ENCODE measurements around the gene CCDC136. TPM values are rescaled to one million over a fixed set of nuclear protein-coding genes. Genes with fewer than 3 reads are reported as not detected.

CCDC136 gene
- total RNA-seq, 1 experiment from 2014 or later, result 31.1 TPM

DNA sequence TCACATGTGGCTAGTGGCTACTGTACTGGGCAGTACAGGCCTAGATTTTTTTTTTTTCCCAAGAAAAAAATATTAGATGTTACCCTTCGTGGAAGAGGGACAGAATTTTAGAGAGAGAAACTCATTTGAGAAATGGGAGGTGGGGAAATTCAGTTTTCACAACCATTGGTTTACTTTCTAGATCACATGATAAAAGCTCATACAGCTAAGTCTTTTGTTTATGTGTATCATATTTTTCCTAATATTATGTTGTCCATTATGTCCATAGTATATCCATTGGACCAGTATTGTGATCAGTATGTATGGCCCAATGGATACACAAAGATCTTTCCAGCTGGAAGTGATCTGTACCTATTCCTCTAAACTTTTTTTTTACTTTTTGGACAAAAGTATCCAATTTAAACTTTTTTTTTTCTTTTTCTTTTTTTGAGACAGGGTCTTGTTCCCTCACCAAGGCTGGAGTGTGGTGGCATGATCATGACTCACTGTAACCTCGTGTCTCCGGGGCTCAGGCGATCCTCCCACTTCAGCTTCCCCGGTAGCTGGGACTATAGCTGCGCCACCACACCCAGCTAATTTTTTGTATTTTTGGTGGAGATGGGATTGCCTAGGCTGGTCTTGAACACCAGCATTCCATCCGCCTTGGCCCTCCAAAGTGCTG, 48.5 kb upstream of the CCDC136 start:
- Mint-ChIP-seq H3K4me1 (peaks cover 31 to 35% of the 10 kb centered on the region in 2 experiments), H3K27me3 (ENCODE audit: low read depth) (no peaks in the 10 kb centered on the region), H3K27ac (0 out of 7 replicates have a peak overlapping the region, but pooled peaks of 1 of the 3 experiments have one; percentile 34), H3K4me3 (no peak overlapping the region; a peak in 1 of 5 replicates), H3K36me3 (ENCODE audit: insufficient read depth in 1 of 3, low read depth in 3 of 3) (peaks cover 0 to 19% (median 18%) of the 10 kb centered on the region in 3 experiments; a peak in 5 of 7 replicates), H3K9me3 (no peaks in the 10 kb centered on the region)
- H3K79me2 ChIP-seq (ENCODE audit: insufficient read depth, low read length), result peaks cover 59% of the 10 kb centered on the region
- H4K20me1 ChIP-seq (ENCODE audit: control insufficient read depth, insufficient read depth, insufficient read length), result no peaks in the 10 kb centered on the region
- H2AK5ac ChIP-seq (ENCODE audit: insufficient read length, low read length), result no peak overlapping the region
- no peak overlapping the region for H3T11ph ChIP-seq (ENCODE audit: low read length)
- TF ChIP-seq, protein P1, sequence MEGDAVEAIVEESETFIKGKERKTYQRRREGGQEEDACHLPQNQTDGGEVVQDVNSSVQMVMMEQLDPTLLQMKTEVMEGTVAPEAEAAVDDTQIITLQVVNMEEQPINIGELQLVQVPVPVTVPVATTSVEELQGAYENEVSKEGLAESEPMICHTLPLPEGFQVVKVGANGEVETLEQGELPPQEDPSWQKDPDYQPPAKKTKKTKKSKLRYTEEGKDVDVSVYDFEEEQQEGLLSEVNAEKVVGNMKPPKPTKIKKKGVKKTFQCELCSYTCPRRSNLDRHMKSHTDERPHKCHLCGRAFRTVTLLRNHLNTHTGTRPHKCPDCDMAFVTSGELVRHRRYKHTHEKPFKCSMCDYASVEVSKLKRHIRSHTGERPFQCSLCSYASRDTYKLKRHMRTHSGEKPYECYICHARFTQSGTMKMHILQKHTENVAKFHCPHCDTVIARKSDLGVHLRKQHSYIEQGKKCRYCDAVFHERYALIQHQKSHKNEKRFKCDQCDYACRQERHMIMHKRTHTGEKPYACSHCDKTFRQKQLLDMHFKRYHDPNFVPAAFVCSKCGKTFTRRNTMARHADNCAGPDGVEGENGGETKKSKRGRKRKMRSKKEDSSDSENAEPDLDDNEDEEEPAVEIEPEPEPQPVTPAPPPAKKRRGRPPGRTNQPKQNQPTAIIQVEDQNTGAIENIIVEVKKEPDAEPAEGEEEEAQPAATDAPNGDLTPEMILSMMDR (conservative IDR thresholded peaks at IDR 0.05), result no peak
- no peak overlapping the region for H3K9ac ChIP-seq (ENCODE audit: extremely low read depth, insufficient read length, low read length)
- no peak overlapping the region for H2BK12ac ChIP-seq (ENCODE audit: insufficient read length, low read depth, low read length)
- no peak overlapping the region for H4K91ac ChIP-seq (ENCODE audit: insufficient read length, low read depth, low read length)
- peaks cover 15% of the 10 kb centered on the region for H3K79me1 ChIP-seq (ENCODE audit: insufficient read depth, low read depth, low read length, poor library complexity, severe bottlenecking)
- WGBS (ENCODE audit: extremely low coverage, insufficient read length, low lambda C conversion rate), result no CpG with 5 or more reads among the region's 7 CpGs
- no peaks in the 10 kb centered on the region for H3K27me3 ChIP-seq (ENCODE audit: insufficient read depth, low read length)
- no peak overlapping the region for H2AFZ ChIP-seq (ENCODE audit: low read length)
- DNase-seq, result no peak
- H3K18ac ChIP-seq (ENCODE audit: insufficient read length, low read depth, low read length), result no peak overlapping the region
- H3K4ac ChIP-seq (ENCODE audit: low read depth, low read length), result no peak overlapping the region
- H4K5ac ChIP-seq (ENCODE audit: insufficient read length, low read depth, low read length), result no peak overlapping the region
- H2BK120ac ChIP-seq (ENCODE audit: low read depth, low read length, poor library complexity, severe bottlenecking), result no peak overlapping the region
- no peaks in the 10 kb centered on the region; the same call in 1 of the 2 replicates for H3K4me1 ChIP-seq (ENCODE audit: insufficient read depth, low read length)
- peaks cover 8% of the 10 kb centered on the region for H3K23me2 ChIP-seq (ENCODE audit: insufficient read length, low read depth, low read length, poor library complexity, severe bottlenecking)
- H3K27ac ChIP-seq (ENCODE audit: insufficient read length, low read depth, low read length), result no peak overlapping the region
- no peak overlapping the region for H3K14ac ChIP-seq (ENCODE audit: insufficient read depth, low read length)
- H3K56ac ChIP-seq (ENCODE audit: insufficient read length, low read depth, low read length), result no peak overlapping the region
- H3K9me3 ChIP-seq (ENCODE audit: control insufficient read depth, low read depth, low read length), result no peaks in the 10 kb centered on the region
- no peak overlapping the region for H4K8ac ChIP-seq (replicated peaks; ENCODE audit: insufficient read length, low read depth, low read length)
- H3K23ac ChIP-seq (ENCODE audit: insufficient read length, low read depth, low read length), result no peak overlapping the region
- H2BK15ac ChIP-seq (ENCODE audit: low read depth, low read length), result no peak overlapping the region
- H3K4me2 ChIP-seq (ENCODE audit: insufficient read depth, insufficient read length, low read length), result no peak overlapping the region
- H2BK20ac ChIP-seq (ENCODE audit: low read depth, low read length, poor library complexity, severe bottlenecking), result no peak overlapping the region
- no peak overlapping the region for H2BK5ac ChIP-seq (ENCODE audit: insufficient read length, low read length)
